Liver (tissue), 9 donors: ENCODE results near the gene GPC3. TPM values are rescaled to one million over a fixed set of nuclear protein-coding genes. Genes with fewer than 3 reads are reported as not detected.

Source experiments
- DNase-seq: peaks from one replicate; pipeline ENCODE4 v3.0.0-alpha.2; 2017; ENCODE audit warnings: low spot score
- H3K27ac ChIP-seq, 2 donors: one replicate each; pipeline ENCODE4 v1.7.0; 2013; ENCODE audit warnings: inconsistent platforms in 2 of 2, low read length in 2 of 2, control low read depth in 1 of 2, low read depth in 1 of 2, mild to moderate bottlenecking in 1 of 2
- H3K27me3 ChIP-seq, 4 donors: one replicate each; pipeline versions ENCODE4 v1.6.1 to v1.7.0; 2013; ENCODE audit warnings: low read length in 3 of 4, inconsistent platforms in 1 of 4, mild to moderate bottlenecking in 1 of 4, moderate library complexity in 1 of 4; ENCODE audit not compliant: control insufficient read depth in 4 of 4, insufficient read depth in 4 of 4
- H3K36me3 ChIP-seq, 4 donors: one replicate each; pipeline versions ENCODE4 v1.6.1 to v1.7.0; 2013; ENCODE audit warnings: low read length in 3 of 4, mild to moderate bottlenecking in 3 of 4, low read depth in 1 of 4, moderate library complexity in 1 of 4; ENCODE audit not compliant: control insufficient read depth in 4 of 4, insufficient read depth in 3 of 4
- H3K4me1 ChIP-seq, 4 donors: one replicate each; pipeline versions ENCODE4 v1.6.1 to v1.7.0; 2013; ENCODE audit warnings: low read length in 3 of 4, mild to moderate bottlenecking in 3 of 4, moderate library complexity in 1 of 4; ENCODE audit not compliant: control insufficient read depth in 4 of 4, insufficient read depth in 4 of 4
- H3K4me3 ChIP-seq, 3 donors: one replicate each; pipeline versions ENCODE4 v1.6.1 to v1.7.0; 2013; ENCODE audit warnings: low read length in 3 of 3, control low read depth in 1 of 3, low read depth in 1 of 3, mild to moderate bottlenecking in 1 of 3
- H3K9ac ChIP-seq, 2 donors: one replicate each; pipeline ENCODE4 v1.7.0; 2013; ENCODE audit warnings: low read length in 2 of 2, mild to moderate bottlenecking in 2 of 2, moderate library complexity in 2 of 2, control low read depth in 1 of 2, low read depth in 1 of 2
- H3K9me3 ChIP-seq, 4 donors: one replicate each; pipeline versions ENCODE4 v1.6.1 to v1.7.0; 2013; ENCODE audit warnings: low read length in 3 of 4; ENCODE audit not compliant: control insufficient read depth in 4 of 4
- ATF3 ChIP-seq: IDR thresholded peaks from 2 replicates; pipeline ENCODE4 v1.6.1; 2016; ENCODE audit warnings: antibody characterized with exemption
- CTCF ChIP-seq: fragments of 150-350 bp; IDR thresholded peaks from 2 replicates; pipeline ENCODE4 v1.5.1; 2017; ENCODE audit warnings: improper control_type of control experiment, low read depth, low read length; ENCODE audit not compliant: missing input control
- EGR1 ChIP-seq, 2 donors: IDR thresholded peaks; 2 replicates each; pipeline ENCODE4 v1.6.1; 2016 to 2018; ENCODE audit warnings: antibody characterized with exemption in 2 of 2, low read depth in 2 of 2
- FOXA1 ChIP-seq: IDR thresholded peaks from 2 replicates; pipeline ENCODE4 v1.6.1; 2016; ENCODE audit warnings: antibody characterized with exemption
- FOXA2 ChIP-seq: IDR thresholded peaks from 2 replicates; pipeline ENCODE4 v1.6.1; 2016; ENCODE audit warnings: antibody characterized with exemption
- GABPA ChIP-seq, 2 donors: IDR thresholded peaks in 1 of 2; conservative IDR thresholded peaks in 1 of 2; 2 replicates each; pipeline ENCODE4 v1.6.1; 2016; ENCODE audit warnings: antibody characterized with exemption in 2 of 2, mild to moderate bottlenecking in 1 of 2, moderate library complexity in 1 of 2
- HNF4A ChIP-seq, 2 donors: conservative IDR thresholded peaks; 2 replicates each; pipeline ENCODE4 v1.6.1; 2016; ENCODE audit warnings: antibody characterized with exemption in 2 of 2, mild to moderate bottlenecking in 2 of 2
- HNF4G ChIP-seq: IDR thresholded peaks from 2 replicates; pipeline ENCODE4 v1.6.1; 2016; ENCODE audit warnings: antibody characterized with exemption
- MAX ChIP-seq: IDR thresholded peaks from 2 replicates; pipeline ENCODE4 v1.6.1; 2016; ENCODE audit warnings: antibody characterized with exemption
- RAD21 ChIP-seq, 2 donors: IDR thresholded peaks; 2 replicates each; pipeline ENCODE4 v1.6.1; 2016; ENCODE audit warnings: antibody characterized with exemption in 2 of 2, mild to moderate bottlenecking in 2 of 2
- REST ChIP-seq: IDR thresholded peaks from 2 replicates; pipeline ENCODE4 v1.6.1; 2016; ENCODE audit warnings: antibody characterized with exemption, mild to moderate bottlenecking
- SP1 ChIP-seq: IDR thresholded peaks from 2 replicates; pipeline ENCODE4 v1.6.1; 2018; ENCODE audit warnings: antibody characterized with exemption, mild to moderate bottlenecking
- YY1 ChIP-seq: IDR thresholded peaks from 2 replicates; pipeline ENCODE4 v1.6.1; 2016; ENCODE audit warnings: antibody characterized with exemption, mild to moderate bottlenecking
- ZBTB33 ChIP-seq: IDR thresholded peaks from 2 replicates; pipeline ENCODE4 v1.6.1; 2016; ENCODE audit warnings: antibody characterized with exemption
- WGBS: extraction: QIAGEN DNeasy Blood & Tissue Kit; methylation state at CpG from one replicate; pipeline ENCODE4 v1.1.7; 2013; 5-methylcytosine and 5-hydroxymethylcytosine counted together
- polyA plus RNA-seq, 2 donors: library from polyadenylated mRNA; stranded (reverse) in 1 of 2; unstranded in 1 of 2; fragments of 200-250 nt in 1 of 2; fragments of >200 nt in 1 of 2; fragmentation: Nextera tagmentation in 1 of 2; extraction: Ambion mirVana in 1 of 2; gene quantifications; one replicate each; pipeline versions ENCODE4 v1.2.1 to v1.2.3, GENCODE V29; 2013 to 2015
- total RNA-seq, 2 donors: library from RNA; depleted of rRNA; stranded (reverse); fragments of >200 nt; gene quantifications; one replicate each; pipeline ENCODE4 v1.2.3, GENCODE V29; 2014
- donor health status: healthy.
- donor health status: healthy.
- donor health status: healthy.
- donor health status: healthy.
- donor health status: healthy.

The GPC3 gene
- total and polyA plus RNA-seq, 4 donors: 0.40 to 1,133 (median 1.5) TPM

- TF ChIP-seq REST (no peak), HNF4A (conservative IDR thresholded peaks at IDR 0.05) (no peak), ATF3 (no peak), EGR1 (IDR thresholded peaks at IDR 0.05; ENCODE audit: low read depth in 2 of 2) (no peak), FOXA1 (no peak)
Measured at GRCh38 chrX:133953078-133953477, 32.3 kb downstream of the GPC3 start (continued).

GRCh38 chrX:133951098-133951497, 34.3 kb downstream of the GPC3 start:
- Histone ChIP-seq H3K4me3 (no peak overlapping the region), H3K27me3 (no peaks in the 10 kb centered on the region), H3K27ac (no peak overlapping the region), H3K9ac (no peak overlapping the region), H3K36me3 (no peaks in the 10 kb centered on the region), H3K4me1 (no peaks in the 10 kb centered on the region), H3K9me3 (no peaks in the 10 kb centered on the region)
- DNase-seq: no peak
- 31% methylated on average over 2 of the region's 2 CpGs for WGBS
- no peak for TF ChIP-seq HNF4G

- Histone ChIP-seq H3K4me1 (no peaks in the 10 kb centered on the region), H3K4me3 (no peak overlapping the region), H3K9me3 (no peaks in the 10 kb centered on the region), H3K36me3 (no peaks in the 10 kb centered on the region), H3K27ac (no peak overlapping the region), H3K9ac (no peak overlapping the region), H3K27me3 (no peaks in the 10 kb centered on the region)
- DNase-seq: no peak
- 65% methylated on average over 3 of the region's 3 CpGs for WGBS
- TF ChIP-seq SP1: no peak
- no peak for TF ChIP-seq YY1
- TF ChIP-seq HNF4A (conservative IDR thresholded peaks at IDR 0.05): no peak
- TF ChIP-seq MAX: no peak
- no peak for TF ChIP-seq CTCF
- no peak for TF ChIP-seq RAD21 (IDR thresholded peaks at IDR 0.05)
- no peak for TF ChIP-seq GABPA (IDR thresholded peaks at IDR 0.05 in 1 of 2, conservative IDR thresholded peaks at IDR 0.05 in 1 of 2)
- TF ChIP-seq FOXA1: no peak
- no peak for TF ChIP-seq ZBTB33
- no peak for TF ChIP-seq EGR1 (IDR thresholded peaks at IDR 0.05; ENCODE audit: low read depth in 2 of 2)
- TF ChIP-seq FOXA2: no peak
Measured at GRCh38 chrX:133950214-133950613, 35.2 kb downstream of the GPC3 start.
